Subcutaneous adipose tissue (tissue), 4 donors: ENCODE results near the gene UNCX. TPM values are rescaled to one million over a fixed set of nuclear protein-coding genes. Genes with fewer than 3 reads are reported as not detected.

Experiments
- CTCF ChIP-seq: fragments of 450-650 bp; IDR thresholded peaks from one replicate; pipeline ENCODE4 v1.5.1; 2016; ENCODE audit warnings: low read depth, mild to moderate bottlenecking, control low read depth, antibody characterized with exemption, moderate library complexity
- total RNA-seq, 4 donors: library from RNA; depleted of rRNA; stranded (reverse); fragments of >200 nt; gene quantifications; one replicate each; pipeline ENCODE4 v1.1.0, GENCODE V29; 2016

The UNCX gene
- total RNA-seq, 4 donors from 2014 or later: not detected

GRCh38 chr7:1241258-1241602, 8.6 kb downstream of the UNCX start:
- no peak for TF ChIP-seq CTCF

GRCh38 chr7:1241603-1242255, 9.1 kb downstream of the UNCX start:
- no peak for TF ChIP-seq CTCF

GRCh38 chr7:1242256-1242605, 9.6 kb downstream of the UNCX start:
- no peak for TF ChIP-seq CTCF

- TF ChIP-seq CTCF: no peak
These were observed 10.1 kb downstream of the UNCX start for GRCh38 chr7:1242606-1243289.

GRCh38 chr7:1243290-1243963, 10.8 kb downstream of the UNCX start:
- no peak for TF ChIP-seq CTCF

GRCh38 chr7:1243964-1244416, 11.3 kb downstream of the UNCX start:
- no peak for TF ChIP-seq CTCF
